GM19193 (cell line): ENCODE data around the gene PCCA.

Experiments used
- POLR2A ChIP-seq: IDR thresholded peaks from 4 replicates; pipeline ENCODE4 v1.6.1; 2011; ENCODE audit not compliant: insufficient read depth, insufficient read length; ENCODE audit errors: extremely low read depth

PCCA gene

DNA sequence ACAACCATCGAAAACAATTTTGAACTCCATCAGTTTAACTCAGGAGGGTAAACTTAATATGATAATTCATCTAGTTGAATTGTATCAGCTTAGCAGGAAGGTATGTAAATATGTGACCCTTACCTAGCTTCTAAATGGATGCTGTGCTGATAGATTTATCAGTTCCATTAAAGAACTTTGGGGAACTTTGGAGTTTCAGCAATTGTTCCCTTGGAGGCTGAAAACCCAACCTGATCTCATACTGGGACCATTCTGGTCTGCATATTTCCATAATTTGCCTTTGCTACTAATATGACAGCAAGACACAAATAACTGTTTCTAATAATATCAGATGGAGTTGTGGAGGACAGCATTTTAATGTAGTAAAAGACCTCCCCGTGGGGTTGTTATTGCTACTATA lies 371.9 kb downstream of the PCCA start:
- no peak for TF ChIP-seq POLR2A

DNA sequence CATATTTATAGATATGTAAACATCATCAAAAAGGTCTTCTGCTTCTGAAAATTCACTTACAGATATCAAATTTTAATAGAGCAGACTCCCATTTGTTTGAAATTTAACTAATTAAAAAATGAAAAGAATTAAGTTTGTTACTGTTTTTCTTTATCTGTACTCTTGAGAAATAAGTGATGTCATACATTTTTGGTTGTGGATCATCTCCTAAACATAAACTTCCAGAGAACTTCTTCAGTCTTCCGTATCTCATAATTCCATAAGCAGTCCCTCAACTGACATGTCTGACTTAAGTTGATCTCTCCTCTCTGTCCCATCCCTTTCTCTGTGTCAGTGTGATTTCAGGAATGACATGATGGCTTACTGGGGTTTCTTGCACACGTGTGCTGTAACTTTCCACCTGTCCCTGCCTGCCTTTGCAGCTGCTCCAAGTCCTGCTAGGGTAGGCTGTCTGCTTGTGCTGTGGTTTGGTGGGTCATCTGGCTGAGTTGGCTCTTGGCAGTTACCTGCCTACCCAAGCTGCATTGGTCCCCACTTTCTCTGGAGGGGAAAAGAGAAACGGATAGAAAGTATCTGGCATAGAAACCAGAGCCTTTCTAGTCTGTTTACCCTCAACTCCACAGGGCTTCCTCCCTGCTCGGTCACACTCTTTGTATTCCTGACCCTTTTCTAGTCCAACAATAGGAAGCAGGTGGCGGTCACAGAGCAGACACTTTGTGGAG lies 372.6 kb downstream of the PCCA start:
- TF ChIP-seq POLR2A = no peak

DNA sequence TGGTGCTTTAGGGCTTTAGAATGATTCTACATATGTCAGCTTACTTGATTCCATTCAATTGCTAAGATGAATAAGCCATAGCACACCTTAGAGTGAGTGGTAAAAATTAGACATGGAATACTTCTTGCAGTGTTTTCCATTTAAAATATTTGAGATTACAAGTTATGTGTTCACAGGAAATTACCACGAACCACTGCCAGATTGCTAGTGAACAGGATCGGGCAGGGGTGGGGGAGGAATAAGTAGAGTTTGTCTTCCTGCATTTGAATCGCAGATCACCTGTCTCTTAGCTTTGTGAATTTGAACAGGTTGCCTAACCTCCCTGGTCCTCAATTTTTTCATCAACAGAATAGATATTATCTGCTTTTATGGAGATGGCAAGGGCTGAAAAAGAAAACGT lies 375.1 kb downstream of the PCCA start:
- TF ChIP-seq POLR2A = no peak

GRCh38 chr13:100465558-100465957 lies 376.7 kb downstream of the PCCA start:
- TF ChIP-seq POLR2A = no peak

GRCh38 chr13:100470866-100471505 lies 382.1 kb downstream of the PCCA start:
- TF ChIP-seq POLR2A = no peak

DNA sequence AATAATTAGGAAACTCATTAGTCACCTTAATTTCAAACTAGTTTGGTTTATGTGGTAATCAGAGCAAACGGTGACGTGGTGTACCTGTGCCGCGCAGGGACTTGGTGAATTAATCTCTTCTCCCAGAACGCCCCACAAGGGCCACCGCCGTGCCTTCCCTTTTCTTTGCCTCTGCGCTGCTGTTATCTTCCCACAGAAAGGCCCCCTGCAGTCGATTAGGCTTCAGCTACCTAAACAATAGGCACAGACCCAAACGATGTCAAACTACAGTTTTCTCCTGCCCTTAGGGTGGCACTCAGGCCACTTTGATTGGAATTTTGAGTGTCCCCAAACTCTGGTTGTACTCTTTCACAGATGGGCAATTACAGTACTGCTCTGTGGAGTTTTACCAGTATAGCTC lies 384.2 kb downstream of the PCCA start:
- TF ChIP-seq POLR2A = no peak

DNA sequence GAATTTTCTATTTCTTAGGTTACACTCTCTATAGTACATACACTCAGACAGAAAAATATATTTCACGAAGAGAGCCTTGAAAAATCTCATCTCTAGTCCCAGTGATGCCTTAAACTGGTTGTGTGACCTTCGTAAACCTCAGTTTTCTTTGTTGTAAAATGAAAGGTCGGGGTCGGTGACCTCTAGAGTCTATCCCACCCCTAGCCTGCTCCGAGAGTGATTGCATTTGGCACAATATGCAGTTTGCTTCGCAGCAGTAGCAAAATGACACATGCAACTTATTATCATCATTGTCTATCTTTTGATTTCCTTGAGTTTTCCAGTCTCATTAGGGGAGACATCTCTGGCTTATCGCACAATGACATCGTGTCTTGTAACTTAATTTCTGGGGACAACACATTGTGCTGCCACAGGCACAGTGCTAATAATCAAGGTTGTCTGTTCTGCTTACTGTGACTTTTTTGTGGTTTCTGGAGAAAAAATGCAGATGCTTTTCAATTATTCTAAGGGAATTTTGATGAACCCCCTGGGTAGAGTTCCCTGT lies 384.7 kb downstream of the PCCA start:
- no peak for TF ChIP-seq POLR2A

DNA sequence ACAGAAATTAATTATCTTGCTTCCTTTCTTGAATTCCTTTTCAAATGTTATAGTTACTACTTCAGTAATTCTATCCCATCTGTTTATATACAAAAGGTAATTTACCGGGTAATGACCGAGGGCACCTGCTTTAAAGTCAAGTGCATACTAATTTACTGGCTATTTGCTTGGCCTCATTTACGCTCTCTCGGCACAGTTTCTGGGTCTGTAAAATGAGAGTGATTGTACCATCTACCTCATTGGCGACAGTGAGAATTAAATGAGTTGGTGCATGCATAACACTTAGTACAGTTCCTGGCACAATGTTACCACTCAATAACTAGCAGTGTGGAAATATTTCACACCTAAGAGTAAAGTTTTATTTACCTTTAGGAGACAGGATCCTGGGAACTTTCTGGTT lies 388.1 kb downstream of the PCCA start:
- no peak for TF ChIP-seq POLR2A

GRCh38 chr13:100478107-100478809 lies 389.4 kb downstream of the PCCA start:
- no peak for TF ChIP-seq POLR2A

- no peak for TF ChIP-seq POLR2A
These were observed 391.8 kb downstream of the PCCA start for GRCh38 chr13:100480676-100481075.

DNA sequence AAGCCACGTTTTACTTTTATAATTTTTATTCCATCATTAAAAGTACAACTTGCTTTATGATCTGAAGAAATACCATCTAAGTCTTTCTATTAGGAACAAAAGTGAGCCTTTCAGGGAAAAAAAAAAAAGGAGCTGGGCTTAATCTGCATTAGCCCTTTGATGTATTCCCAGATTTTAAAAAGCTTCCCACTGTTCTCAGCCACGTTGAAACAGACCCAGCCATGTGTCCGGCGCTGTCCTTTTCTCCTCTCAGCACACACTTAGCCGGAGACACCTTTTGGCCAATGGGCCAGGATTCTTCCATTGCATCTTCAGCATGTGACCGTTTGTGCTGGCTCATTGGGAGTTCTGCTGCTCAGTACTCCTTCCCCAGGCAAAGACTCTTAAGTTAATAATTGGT lies 394.2 kb downstream of the PCCA start:
- no peak for TF ChIP-seq POLR2A

- no peak for TF ChIP-seq POLR2A
These were observed 395.0 kb downstream of the PCCA start for GRCh38 chr13:100483841-100484381.

DNA sequence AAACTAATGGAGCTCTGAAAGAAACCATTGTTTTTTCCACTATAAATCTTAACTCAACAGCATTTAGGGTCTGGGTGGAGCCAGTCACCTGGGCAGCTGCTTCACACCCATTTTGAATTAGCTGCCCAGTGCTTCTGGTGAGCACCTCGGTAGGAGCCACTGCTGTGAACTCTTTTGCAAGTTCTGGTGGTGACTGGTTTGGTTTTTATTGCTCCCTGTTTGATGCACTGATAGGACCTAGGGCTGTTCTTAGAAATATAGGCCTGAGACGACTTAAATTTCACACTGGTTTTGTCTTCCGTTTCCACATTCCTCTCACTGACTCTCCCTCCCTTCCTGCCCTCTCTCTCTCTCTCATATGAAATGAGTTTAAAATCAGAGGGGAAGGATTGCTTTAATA lies 395.8 kb downstream of the PCCA start:
- no peak for TF ChIP-seq POLR2A

GRCh38 chr13:100485265-100485664 lies 396.4 kb downstream of the PCCA start:
- no peak for TF ChIP-seq POLR2A

DNA sequence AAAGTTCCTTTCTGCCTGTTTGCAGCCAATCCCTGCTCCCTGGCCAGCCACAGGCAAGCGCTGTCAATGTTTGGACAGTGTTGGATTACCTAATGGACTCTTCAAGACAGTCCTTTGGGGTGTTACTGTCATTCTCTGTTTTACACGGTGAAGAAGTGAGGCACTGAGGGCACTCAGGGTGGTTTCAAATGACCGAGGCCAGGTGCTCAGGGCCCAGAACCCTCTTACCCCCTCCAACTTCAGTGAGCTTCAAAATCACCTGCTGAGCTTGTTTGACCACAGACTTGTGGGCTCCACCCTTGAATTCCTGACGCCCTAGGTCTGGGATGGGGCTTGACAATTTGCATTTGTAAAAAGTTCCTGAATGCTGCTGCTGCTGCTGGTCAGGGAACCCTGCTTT lies 401.8 kb downstream of the PCCA start:
- no peak for TF ChIP-seq POLR2A

DNA sequence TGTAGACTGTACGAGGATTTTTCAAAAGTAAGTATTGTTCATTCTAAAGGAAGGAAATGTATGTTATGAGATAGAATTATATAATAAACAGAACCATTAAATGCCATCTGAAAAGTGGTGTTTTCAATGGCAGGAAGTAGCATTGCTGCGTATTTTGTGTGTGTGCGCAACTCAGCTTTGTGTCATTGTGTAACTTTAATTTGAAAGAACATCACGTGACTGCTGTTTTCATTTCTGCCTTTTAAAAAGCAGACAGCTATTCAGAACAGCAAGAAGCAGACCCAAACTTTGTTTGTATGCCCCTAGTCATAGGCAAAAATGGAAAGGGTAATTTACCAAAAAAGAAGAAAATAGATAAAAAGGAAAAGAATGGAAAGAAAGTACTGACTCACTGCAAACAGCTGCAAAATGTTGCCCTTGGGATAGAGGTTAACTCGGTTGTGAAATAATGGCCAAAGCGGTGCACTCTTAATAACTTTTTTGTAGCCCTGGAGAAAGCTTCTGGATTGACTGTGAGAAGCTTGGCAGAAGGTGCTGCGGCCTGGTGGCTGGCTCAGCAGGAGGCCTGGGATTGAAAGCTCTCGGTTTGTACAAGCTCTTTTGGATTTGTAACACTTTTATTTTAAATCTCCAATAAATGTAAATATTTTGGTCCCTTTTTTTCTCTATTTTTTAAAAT lies 402.4 kb downstream of the PCCA start:
- no peak for TF ChIP-seq POLR2A

DNA sequence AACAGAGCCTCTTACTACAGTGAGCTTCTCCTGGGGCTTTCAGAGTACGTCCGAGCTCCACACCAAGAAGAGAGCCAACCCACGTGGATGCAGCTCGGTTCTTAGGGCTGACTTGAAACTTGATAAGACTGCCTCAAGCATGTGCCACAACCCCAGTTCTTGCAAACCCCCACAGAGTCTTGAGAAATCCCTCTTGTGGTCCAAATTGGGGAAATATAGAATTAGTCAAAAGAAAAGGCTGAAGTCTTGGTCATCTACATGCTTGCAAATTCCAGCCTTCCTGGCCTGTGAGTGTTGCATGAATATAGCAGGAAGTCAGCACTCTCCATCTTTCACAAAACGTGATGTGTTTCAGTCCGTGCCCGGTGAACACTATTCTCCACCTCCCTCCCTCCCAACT lies 404.5 kb downstream of the PCCA start:
- TF ChIP-seq POLR2A = no peak
